PFSK-1 (cell line): Measurements from ENCODE around the gene C12orf57.

Source experiments
- FOXP2 ChIP-seq: optimal IDR thresholded peaks from 2 replicates; pipeline ENCODE3; 2011; ENCODE audit warnings: borderline replicate concordance, control low read depth, inconsistent platforms; ENCODE audit not compliant: insufficient read depth; ENCODE audit errors: extremely low read length, extremely low read depth
- POLR2AphosphoS5 ChIP-seq: IDR thresholded peaks from 2 replicates; pipeline ENCODE4 v1.6.1; 2012; ENCODE audit warnings: low read depth, mild to moderate bottlenecking, control low read depth, low read length, moderate library complexity
- REST ChIP-seq, 2 experiments: IDR thresholded peaks; 2 replicates each; pipeline versions ENCODE4 v1.6.1 to v1.8.0; 2011 to 2012; ENCODE audit warnings: low read depth in 2 of 2, low read length in 2 of 2, control low read depth in 1 of 2, inconsistent platforms in 1 of 2, mild to moderate bottlenecking in 1 of 2, moderate library complexity in 1 of 2; ENCODE audit not compliant: insufficient read depth in 1 of 2
- SIN3A ChIP-seq: IDR thresholded peaks from 2 replicates; pipeline ENCODE4 v1.6.1; 2012; ENCODE audit warnings: mild to moderate bottlenecking, low read length, moderate library complexity, borderline replicate concordance; ENCODE audit not compliant: insufficient read depth
- TAF1 ChIP-seq: IDR thresholded peaks from 2 replicates; pipeline ENCODE4 v1.6.1; 2012; ENCODE audit warnings: low read length, control low read depth, borderline replicate concordance; ENCODE audit not compliant: insufficient read depth

Gene C12orf57

GRCh38 chr12:6919588-6919987, 24.2 kb upstream of the C12orf57 start:
- TF ChIP-seq REST (IDR thresholded peaks at IDR 0.05; ENCODE audit: insufficient read depth in 1 of 2, low read depth in 2 of 2, low read length in 2 of 2) (no peak), TAF1 (no peak), POLR2AphosphoS5 (no peak), SIN3A (no peak), FOXP2 (no peak)

- TF ChIP-seq POLR2AphosphoS5 (no peak), TAF1 (no peak), SIN3A (no peak), REST (IDR thresholded peaks at IDR 0.05; ENCODE audit: insufficient read depth in 1 of 2, low read depth in 2 of 2, low read length in 2 of 2) (no peak), FOXP2 (no peak)
These were observed 22.3 kb upstream of the C12orf57 start for GRCh38 chr12:6921539-6921938.

- TF ChIP-seq SIN3A (no peak), FOXP2 (no peak), REST (IDR thresholded peaks at IDR 0.05; ENCODE audit: insufficient read depth in 1 of 2, low read depth in 2 of 2, low read length in 2 of 2) (no peak), TAF1 (no peak), POLR2AphosphoS5 (no peak)
These were observed 21.6 kb upstream of the C12orf57 start for GRCh38 chr12:6921996-6922946.

- no peak for TF ChIP-seq SIN3A
- TF ChIP-seq TAF1 = no peak
- TF ChIP-seq FOXP2 = no peak
- TF ChIP-seq REST (IDR thresholded peaks at IDR 0.05; ENCODE audit: insufficient read depth in 1 of 2, low read depth in 2 of 2, low read length in 2 of 2) = no peak
- no peak for TF ChIP-seq POLR2AphosphoS5
These were observed 20.7 kb upstream of the C12orf57 start for GRCh38 chr12:6923003-6923732.
